ENCODE data around the gene LCP1.

Gene LCP1

GRCh38 chr13:46183018-46183946, 1.3 kb upstream of the LCP1 start:
- DNase-seq (ENCODE audit: low read depth in 2 of 3, low spot score in 1 of 3): no peak

GRCh38 chr13:46182491-46182877, 507 bp upstream of the LCP1 start:
- no peak for DNase-seq (ENCODE audit: low read depth in 2 of 3, low spot score in 1 of 3)

- DNase-seq (ENCODE audit: low read depth in 2 of 3, low spot score in 1 of 3): no peak
Measured at GRCh38 chr13:46181377-46181839, 569 bp downstream of the LCP1 start.

GRCh38 chr13:46179969-46180763, 1.8 kb downstream of the LCP1 start:
- DNase-seq (ENCODE audit: low read depth in 2 of 3, low spot score in 1 of 3): no peak

GRCh38 chr13:46179491-46179908, 2.5 kb downstream of the LCP1 start:
- DNase-seq (ENCODE audit: low read depth in 2 of 3, low spot score in 1 of 3): peak; percentile 60 to 73 (median 70)

GRCh38 chr13:46178821-46179220, 3.2 kb downstream of the LCP1 start:
- DNase-seq (ENCODE audit: low read depth in 2 of 3, low spot score in 1 of 3): no peak

- DNase-seq (ENCODE audit: low read depth in 2 of 3, low spot score in 1 of 3): no peak
Measured at GRCh38 chr13:46178143-46178542, 3.8 kb downstream of the LCP1 start.

- DNase-seq (ENCODE audit: low read depth in 2 of 3, low spot score in 1 of 3): no peak
Measured at GRCh38 chr13:46176756-46177155, 5.2 kb downstream of the LCP1 start.

- DNase-seq (ENCODE audit: low read depth in 2 of 3, low spot score in 1 of 3): no peak
Measured at GRCh38 chr13:46173656-46174055, 8.3 kb downstream of the LCP1 start.

- no peak for DNase-seq (ENCODE audit: low read depth in 2 of 3, low spot score in 1 of 3)
Measured at GRCh38 chr13:46172531-46172991, 9.4 kb downstream of the LCP1 start.

GRCh38 chr13:46171739-46172138, 10.2 kb downstream of the LCP1 start:
- DNase-seq (ENCODE audit: low read depth in 2 of 3, low spot score in 1 of 3): no peak

- no peak for DNase-seq (ENCODE audit: low read depth in 2 of 3, low spot score in 1 of 3)
Measured at GRCh38 chr13:46171217-46171616, 10.8 kb downstream of the LCP1 start.

GRCh38 chr13:46170687-46171086, 11.3 kb downstream of the LCP1 start:
- no peak for DNase-seq (ENCODE audit: low read depth in 2 of 3, low spot score in 1 of 3)

GRCh38 chr13:46170268-46170667, 11.7 kb downstream of the LCP1 start:
- DNase-seq (ENCODE audit: low read depth in 2 of 3, low spot score in 1 of 3): no peak

GRCh38 chr13:46169758-46170157, 12.2 kb downstream of the LCP1 start:
- no peak for DNase-seq (ENCODE audit: low read depth in 2 of 3, low spot score in 1 of 3)

- no peak for DNase-seq (ENCODE audit: low read depth in 2 of 3, low spot score in 1 of 3)
Measured at GRCh38 chr13:46168783-46169182, 13.2 kb downstream of the LCP1 start.

- DNase-seq (ENCODE audit: low read depth in 2 of 3, low spot score in 1 of 3): peak in 2 of 3 donors; percentile 53 to 55
Measured at GRCh38 chr13:46168341-46168740, 13.6 kb downstream of the LCP1 start.

- no peak for DNase-seq (ENCODE audit: low read depth in 2 of 3, low spot score in 1 of 3)
Measured at GRCh38 chr13:46166947-46167610, 14.9 kb downstream of the LCP1 start.

GRCh38 chr13:46166224-46166584, 15.8 kb downstream of the LCP1 start:
- DNase-seq (ENCODE audit: low read depth in 2 of 3, low spot score in 1 of 3): no peak

GRCh38 chr13:46165485-46166223, 16.3 kb downstream of the LCP1 start:
- DNase-seq (ENCODE audit: low read depth in 2 of 3, low spot score in 1 of 3): peak in 2 of 3 donors; percentile 46 to 47

- DNase-seq (ENCODE audit: low read depth in 2 of 3, low spot score in 1 of 3): no peak
Measured at GRCh38 chr13:46164661-46165060, 17.3 kb downstream of the LCP1 start.

Data from stimulated activated CD4-positive, alpha-beta T cell treated with anti-CD3 and anti-CD28 coated beads, Interleukin-12 subunit alpha, Interleukin-12 subunit beta, amount 100 ng/mL, for 48 hours (primary cell).